Activated naive CD8-positive, alpha-beta T cell treated with anti-CD3 and anti-CD28 coated beads, Interleukin-2, amount 50 U/mL, for 16 hours (primary cell): ENCODE results near the gene MYZAP.

Source experiments
- DNase-seq: peaks from one replicate; pipeline ENCODE4 v3.0.0-alpha.2; 2020; ENCODE audit warnings: low read depth, low spot score

Gene MYZAP

DNA sequence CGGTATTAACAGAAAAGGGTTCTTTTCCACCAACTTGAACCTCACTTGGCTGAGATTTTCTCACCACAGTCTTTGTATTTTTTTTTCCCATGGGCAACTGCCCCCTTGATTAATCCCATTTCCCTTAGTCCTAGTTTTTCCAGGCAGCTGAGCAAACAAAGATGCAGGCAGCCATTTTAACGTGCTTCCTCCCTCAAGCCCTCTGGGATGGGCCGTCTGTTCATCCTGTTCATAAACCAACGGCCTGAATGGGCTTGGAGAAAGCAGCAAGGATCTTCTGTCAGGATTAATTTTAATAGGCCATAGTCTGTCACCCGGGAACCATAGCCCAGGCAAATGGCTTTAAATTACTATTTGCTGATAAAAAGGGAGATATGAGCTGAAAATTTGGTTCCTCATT lies 104.4 kb downstream of the MYZAP start:
- DNase-seq, result no peak

- no peak for DNase-seq
Measured at GRCh38 chr15:57697588-57697987, 105.9 kb downstream of the MYZAP start.

GRCh38 chr15:57698243-57698642 lies 106.5 kb downstream of the MYZAP start:
- no peak for DNase-seq

- DNase-seq, result no peak
Measured at GRCh38 chr15:57698991-57699390, 107.3 kb downstream of the MYZAP start.

DNA sequence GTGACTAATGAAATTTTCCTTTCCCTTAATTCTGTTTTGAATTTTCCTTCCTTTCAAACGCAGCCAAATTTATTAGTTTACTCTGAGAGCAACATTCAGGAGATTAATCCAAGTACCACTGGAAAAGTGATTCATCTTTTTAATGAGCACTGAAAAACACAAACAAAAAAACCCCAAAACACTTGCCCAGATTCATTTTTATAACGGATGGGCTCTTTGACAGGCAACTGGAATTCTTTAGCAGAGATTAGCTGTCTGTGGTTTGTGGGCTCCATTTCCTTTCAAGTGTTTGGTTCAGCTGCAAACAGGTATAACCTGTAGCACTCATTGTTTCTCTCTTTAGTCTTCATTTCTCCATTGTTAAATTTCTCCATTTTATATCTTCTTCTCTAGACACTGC lies 111.7 kb downstream of the MYZAP start:
- DNase-seq, result no peak

DNA sequence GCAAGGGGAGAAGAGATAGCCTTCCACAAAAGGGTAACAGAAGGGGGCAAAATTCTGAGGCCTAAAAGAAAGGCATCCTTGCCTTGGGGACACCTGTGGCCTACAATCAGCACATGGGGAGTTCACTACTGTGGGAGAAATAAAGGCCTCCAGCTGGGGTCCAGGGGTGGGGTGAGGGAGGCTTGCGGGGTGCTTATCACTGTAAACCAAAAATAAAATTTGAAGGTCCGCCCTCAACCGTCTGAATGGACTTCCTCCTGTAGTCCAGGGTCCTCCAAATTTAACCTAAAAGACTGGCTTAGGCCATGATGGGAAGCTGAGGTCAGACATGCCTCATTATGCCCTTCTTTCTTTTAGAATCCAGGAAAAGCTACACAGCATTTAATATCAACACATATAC lies 112.7 kb downstream of the MYZAP start:
- no peak for DNase-seq

- no peak for DNase-seq
Measured at GRCh38 chr15:57705746-57706404, 114.2 kb downstream of the MYZAP start.

DNA sequence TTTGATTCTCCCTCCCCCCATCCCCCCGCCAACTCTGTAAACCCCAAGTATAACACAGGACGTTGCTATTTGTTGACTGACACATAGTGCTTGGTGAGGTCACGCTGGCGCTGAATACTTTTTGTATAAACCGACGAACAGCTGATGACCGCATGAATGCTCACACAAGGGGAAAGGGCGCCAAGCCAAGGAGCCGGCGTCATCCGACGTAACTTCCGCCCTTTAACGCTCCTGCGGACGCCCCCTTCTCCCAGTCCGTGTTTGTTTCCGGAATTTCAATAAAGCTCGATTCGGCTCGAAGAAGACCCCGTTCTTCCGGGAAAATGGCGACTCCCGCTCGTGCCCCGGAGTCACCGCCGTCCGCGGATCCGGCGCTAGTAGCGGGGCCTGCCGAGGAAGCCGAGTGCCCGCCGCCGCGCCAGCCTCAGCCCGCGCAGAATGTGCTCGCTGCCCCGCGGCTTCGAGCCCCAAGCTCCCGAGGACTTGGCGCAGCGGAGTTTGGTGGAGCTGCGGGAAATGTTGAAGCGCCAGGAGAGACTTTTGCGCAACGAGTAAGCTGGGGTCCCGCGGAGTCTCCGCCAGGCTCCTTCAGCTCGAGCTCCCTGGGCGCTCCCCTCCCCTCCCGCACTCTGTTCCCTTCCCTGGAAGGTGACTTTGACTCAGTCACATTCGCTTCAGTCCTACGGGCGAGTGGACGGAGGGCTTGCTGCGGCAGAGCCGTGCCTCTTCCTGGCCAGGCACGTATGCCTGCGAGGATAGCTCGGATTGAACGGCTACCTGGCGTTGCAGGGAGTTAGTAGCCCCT lies 114.9 kb downstream of the MYZAP start, which contains the start of gene POLR2M:
Gene POLR2M, plus strand, starts transcription at position 310 of the 805 bp plus-strand sequence. Its CDS starts 129 bp downstream, at position 439.
- peak; percentile 78 for DNase-seq

DNA sequence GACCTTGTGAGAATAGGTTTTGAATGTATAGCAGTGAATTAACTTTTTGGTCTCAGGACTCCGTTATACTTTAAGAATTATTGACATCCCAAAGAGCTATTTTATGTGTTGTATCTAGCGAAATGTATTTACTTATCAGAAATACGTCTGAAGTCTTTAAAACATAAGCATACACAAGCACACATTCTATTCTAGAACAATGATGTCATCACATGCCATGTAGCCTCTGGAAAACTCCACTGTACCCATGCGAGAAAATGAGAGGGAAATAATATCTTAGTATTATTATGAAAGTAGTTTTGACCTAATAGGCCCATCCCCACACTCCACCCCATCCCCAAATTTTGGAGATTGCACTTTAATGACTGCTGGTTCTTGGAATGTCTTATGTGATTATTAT lies 116.3 kb downstream of the MYZAP start:
- DNase-seq, result no peak

- no peak for DNase-seq
Measured at GRCh38 chr15:57718309-57718708, 126.6 kb downstream of the MYZAP start.

- DNase-seq, result no peak
Measured at GRCh38 chr15:57720867-57721266, 129.2 kb downstream of the MYZAP start.

GRCh38 chr15:57726411-57726810 lies 134.7 kb downstream of the MYZAP start:
- no peak for DNase-seq

GRCh38 chr15:57727031-57727430 lies 135.3 kb downstream of the MYZAP start:
- DNase-seq, result no peak

GRCh38 chr15:57728436-57728835 lies 136.7 kb downstream of the MYZAP start:
- DNase-seq, result no peak

DNA sequence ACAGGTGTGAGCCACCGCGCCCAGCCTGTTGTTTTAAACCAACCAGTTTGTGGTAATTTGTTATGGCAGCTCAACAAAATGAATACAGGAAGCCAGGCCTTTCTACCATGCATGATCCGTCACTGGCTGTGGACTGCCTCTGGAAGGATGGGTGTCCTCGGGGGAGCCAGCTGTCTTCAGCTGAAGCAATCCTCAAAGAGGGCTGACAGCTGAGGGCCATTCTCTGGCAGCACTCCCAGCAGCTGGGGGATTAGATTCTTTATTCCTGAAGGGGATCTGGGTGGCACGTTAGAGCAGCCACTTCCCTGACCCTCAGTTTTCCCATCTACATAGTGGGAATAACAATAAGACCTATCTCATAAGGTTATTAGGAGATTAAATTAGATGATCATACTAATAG lies 139.2 kb downstream of the MYZAP start:
- DNase-seq, result no peak

GRCh38 chr15:57731530-57732103 lies 139.9 kb downstream of the MYZAP start:
- no peak for DNase-seq

- DNase-seq, result no peak
Measured at GRCh38 chr15:57732526-57733331, 141.0 kb downstream of the MYZAP start.

- DNase-seq, result no peak
Measured at GRCh38 chr15:57734860-57735259, 143.2 kb downstream of the MYZAP start.
